NCI-H1092 treated with DMSO at 0.1 percent for 48 hours (cell line): Measurements from ENCODE around the gene TUBA4A.
A peak's percentile ranks its signal among the peaks of the same experiment; 100 is the strongest.
"Not testable (repeated sequence)": the region's sequence is repeated elsewhere in the genome, so short reads cannot be mapped to it uniquely, and the experiment has no call there.

Source experiments
- DNase-seq: peaks from one replicate; lab custom pipeline; 2025; lab: John Stamatoyannopoulos, UW

The TUBA4A gene

GRCh38 chr2:219266886-219267285 is 13.2 kb upstream of the TUBA4A start:
- no peak for DNase-seq

GRCh38 chr2:219266232-219266631 is 12.5 kb upstream of the TUBA4A start:
- no peak for DNase-seq

DNA sequence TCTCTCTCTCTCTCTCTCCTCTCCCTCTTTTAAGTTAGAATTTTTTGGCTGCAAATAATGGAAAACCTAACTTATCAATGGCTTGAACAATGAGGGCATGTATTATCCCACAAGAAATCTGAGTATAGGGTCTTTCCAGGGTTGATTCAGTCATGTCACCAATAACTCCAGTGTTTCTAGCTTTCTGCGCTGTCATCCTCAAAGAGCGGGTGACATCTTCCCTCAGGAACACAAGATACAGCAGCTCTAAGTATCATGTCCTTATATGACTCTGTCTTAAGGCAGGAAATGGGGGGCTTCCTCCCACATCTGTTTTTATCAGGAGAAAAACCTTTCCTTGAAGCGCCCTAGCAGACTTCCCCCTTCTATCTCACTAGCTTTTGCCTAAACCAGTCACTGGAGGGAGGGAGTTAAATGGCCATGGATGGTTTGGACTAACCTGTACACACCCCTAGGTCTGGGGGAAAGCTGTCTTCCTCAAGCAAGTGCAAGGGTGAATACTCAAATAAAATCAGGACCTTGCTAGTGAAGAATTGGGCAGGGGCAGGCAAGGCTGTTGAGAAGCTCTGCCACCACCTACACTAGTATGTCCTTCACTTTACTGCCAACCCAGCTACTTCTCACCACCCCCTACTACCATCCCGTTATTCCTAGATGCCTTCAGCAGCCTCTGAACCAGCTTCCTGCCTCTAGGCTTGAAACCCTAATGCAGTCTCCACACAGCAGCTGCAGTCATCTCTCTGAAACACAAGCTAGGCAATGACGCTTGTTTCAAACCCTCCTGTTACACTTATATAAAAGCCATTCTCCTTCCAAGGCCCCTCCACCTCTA is 7.5 kb upstream of the TUBA4A start:
- DNase-seq = no peak

- DNase-seq = not testable (repeated sequence)
Observed at GRCh38 chr2:219258942-219259341, 5.2 kb upstream of the TUBA4A start.

DNA sequence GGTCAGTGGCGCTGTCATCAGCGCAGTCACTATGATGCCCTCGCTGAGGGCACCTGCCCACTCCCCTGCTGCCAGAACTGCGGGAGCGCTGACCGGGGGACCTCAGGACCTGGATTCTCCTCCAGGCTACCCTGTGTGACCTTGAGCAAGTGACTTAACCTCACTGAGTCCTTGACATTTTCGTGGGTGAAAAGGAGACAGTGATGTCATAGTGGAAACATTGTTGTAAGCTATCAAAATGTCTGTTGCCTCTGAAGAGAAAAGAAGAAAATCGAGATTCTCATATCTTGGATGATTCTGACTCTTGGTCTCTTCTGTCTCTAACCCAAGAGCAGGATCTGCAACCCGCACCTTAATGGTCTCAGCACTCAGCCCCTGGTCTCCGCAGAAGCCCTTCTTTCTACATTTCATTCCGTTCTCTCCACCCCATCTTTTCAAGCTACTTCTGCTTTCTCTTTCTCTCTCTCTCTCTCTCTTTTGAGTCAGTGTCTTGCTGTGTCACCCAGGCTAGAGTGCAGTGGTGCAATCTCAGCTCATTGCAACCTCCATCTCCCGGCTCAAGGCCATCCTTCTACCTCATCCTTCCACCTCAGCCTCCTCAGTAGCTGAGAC is 978 bp upstream of the TUBA4A start:
- no peak for DNase-seq

GRCh38 chr2:219252900-219253752 is 592 bp downstream of the TUBA4A start, which contains the start of gene TUBA4B:
TSS of gene TUBA4B (plus strand) at chr2:219253243. CDS start at chr2:219253408, 165 bp downstream.
- DNase-seq = no peak

DNA sequence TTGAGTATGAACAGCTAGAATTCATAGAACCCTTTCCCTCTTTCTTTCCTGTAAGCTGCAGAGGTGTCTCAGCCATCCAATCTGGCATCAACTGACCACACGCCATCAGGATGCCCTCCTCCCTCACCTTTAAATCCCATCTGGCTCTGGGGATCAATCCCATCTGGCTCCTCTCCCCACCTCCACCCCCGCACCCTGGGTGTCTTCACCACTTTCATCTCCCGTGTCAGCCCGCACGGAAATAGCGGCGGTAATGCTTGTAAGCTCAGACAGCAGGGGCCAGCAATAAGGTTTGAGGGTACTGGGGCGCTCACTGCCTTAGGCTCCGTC is 1.2 kb downstream of the TUBA4A start:
- DNase-seq = no peak

GRCh38 chr2:219252084-219252483 is 1.6 kb downstream of the TUBA4A start:
- DNase-seq = no peak

DNA sequence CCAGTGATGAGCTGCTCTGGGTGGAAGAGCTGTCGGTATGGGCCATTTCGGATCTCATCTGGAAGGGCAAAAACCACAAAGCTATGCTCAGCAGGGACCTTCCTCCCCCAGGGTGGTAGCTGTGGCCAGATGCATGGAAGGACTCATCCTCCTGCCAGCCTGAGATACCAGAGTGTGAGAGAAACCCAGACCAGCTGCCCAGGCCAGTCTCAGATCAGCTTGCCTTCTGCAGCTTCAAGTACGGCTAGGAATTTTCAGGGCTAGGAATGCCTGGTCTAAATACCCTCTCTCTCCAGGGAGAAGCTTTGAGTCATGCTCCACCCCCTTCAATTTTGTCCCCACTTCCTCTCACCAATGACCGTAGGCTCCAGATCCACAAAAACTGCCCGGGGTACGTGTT is 2.1 kb downstream of the TUBA4A start:
- DNase-seq = no peak

- DNase-seq = no peak
Observed at GRCh38 chr2:219250049-219250781, 3.5 kb downstream of the TUBA4A start.

DNA sequence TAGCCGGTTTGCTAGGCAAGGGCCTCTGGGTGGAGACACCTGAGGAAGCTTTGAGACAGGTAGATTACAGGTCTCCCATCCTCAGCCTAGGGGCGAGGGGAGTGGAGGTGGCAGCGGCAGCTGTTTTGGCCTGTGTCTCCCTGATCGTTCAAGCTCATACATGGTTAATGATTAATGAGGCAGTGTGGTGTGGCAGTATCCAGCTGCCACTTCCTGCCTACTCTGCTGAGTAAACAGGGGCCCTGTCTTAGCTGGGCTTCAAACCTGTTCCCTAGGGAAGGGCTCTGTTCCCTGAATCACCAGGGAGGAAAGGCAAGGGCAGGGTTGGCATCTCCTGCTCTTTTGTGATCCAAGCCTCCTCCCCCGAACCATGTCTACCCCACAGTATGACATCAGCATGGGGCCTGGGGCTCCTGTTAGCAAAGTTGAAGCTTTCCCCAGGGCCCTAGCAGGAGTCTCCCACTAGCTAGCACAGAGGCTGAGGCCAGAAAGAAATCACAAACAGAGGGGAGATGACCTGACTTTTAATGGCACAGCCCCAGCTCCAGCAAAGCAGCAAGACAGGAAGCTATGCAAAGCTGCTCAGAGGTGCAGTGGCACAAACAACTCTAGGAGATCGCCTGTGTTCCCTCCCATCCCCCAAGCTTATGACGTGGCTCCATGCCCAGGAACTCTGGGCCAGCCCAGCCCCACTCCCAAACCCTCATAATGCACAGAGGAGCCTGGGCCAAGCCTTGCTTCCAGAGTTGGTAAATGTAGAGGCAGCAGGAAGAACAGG is 4.3 kb downstream of the TUBA4A start:
- DNase-seq = peak; percentile 12

GRCh38 chr2:219248845-219249202 is 4.9 kb downstream of the TUBA4A start:
- no peak for DNase-seq

GRCh38 chr2:219247678-219248642 is 5.8 kb downstream of the TUBA4A start:
- DNase-seq = no peak

- no peak for DNase-seq
Observed at GRCh38 chr2:219246559-219246958, 7.2 kb downstream of the TUBA4A start.

DNA sequence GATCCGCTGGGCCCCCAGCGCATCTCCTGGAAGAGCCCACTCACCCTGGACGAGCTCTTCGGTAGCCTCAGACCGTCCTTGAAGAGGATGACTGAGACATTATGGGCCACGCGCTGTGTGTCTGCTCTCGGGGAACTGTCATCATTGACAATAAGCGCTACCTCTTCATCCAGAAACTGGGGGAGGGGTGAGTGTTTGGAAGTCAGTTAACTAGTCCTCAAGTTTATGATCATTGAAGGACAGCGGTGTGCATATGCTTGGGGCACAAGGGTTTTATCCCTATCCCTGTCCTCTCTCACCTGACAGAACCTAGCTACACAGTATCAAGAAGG is 7.9 kb downstream of the TUBA4A start:
- DNase-seq = no peak

GRCh38 chr2:219245148-219245898 is 8.4 kb downstream of the TUBA4A start, which contains the start of the genes GLB1L and STK16:
TSS of gene GLB1L (minus strand) at chr2:219245444. CDS start at chr2:219243573, 1,871 bp downstream.
TSS of gene STK16 (plus strand) at chr2:219245479. CDS start at chr2:219246000, 521 bp downstream.
- peak; percentile 54 for DNase-seq

- no peak for DNase-seq
Observed at GRCh38 chr2:219244789-219245147, 8.9 kb downstream of the TUBA4A start.

DNA sequence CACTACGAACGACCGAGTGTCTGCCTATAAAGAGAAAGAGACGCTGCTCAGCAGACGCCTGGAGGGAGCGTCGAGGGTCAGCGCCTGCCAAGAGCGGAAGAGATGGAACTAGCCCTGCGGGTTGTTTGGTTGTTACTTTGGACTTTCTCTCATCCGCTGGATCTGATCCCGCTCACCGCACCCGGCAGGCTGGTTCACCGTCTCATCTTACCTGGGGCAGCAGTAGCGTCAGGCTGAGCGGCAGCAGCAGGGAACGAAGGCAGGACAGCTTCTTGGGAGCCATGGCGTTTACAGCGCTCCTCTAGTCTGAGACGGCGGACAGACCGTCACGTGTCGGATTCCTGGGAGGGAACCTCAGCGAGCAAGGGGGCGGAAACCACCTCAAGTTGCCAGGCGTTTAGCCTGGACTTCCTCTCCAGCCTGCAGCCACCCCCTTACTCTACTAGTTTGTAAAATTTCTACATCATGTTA is 10.4 kb downstream of the TUBA4A start:
- DNase-seq = no peak

DNA sequence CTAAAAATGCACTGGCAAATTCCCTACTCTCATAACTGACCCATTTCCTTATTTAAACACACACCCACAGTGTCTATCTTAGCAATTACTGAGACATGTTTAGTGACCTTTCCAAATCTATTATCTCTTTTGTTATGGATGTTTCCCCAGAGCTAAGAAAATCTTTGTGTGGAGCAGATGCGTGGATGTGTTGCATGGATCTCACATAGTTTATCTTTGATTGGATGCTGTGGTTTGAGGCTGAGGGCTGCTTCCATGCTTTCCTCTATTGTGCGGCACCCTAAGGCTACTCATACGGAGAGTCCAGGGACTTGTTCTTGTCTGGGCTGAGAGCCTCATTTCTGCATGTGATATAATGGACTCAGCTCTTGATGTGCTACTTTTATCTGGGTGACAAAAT is 19.4 kb downstream of the TUBA4A start:
- DNase-seq = no peak
